Iris pigment epithelial cell (primary cell): Measurements from ENCODE around the gene PLEKHM2.
A peak's percentile ranks its signal among the peaks of the same experiment; 100 is the strongest.
"Not testable (repeated sequence)": the region's sequence is repeated elsewhere in the genome, so short reads cannot be mapped to it uniquely, and the experiment has no call there.

Experiments
- DNase-seq: peaks from one replicate; pipeline ENCODE4 v3.0.0-alpha.2; 2011; ENCODE audit warnings: low read depth

Gene PLEKHM2

DNA sequence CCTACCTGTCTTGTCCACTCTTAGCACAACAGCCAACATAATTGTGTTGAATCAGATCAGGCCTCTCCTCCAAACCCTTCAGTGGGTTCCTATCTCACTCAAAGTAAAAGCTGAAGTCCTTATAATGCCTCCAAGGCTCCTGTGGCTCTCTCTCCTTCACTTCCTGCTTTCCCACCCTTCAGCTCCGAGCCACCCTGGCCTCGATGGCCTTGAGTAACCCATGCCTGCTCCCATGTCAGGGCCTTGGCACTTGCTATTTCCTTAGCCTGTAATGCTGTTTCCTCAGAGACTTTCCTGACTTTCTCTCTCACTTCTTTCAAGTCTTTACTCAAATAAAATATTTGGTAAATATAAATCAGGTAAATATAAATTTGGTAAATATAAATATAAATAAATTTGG, 8.1 kb upstream of the PLEKHM2 start:
- DNase-seq: no peak

DNA sequence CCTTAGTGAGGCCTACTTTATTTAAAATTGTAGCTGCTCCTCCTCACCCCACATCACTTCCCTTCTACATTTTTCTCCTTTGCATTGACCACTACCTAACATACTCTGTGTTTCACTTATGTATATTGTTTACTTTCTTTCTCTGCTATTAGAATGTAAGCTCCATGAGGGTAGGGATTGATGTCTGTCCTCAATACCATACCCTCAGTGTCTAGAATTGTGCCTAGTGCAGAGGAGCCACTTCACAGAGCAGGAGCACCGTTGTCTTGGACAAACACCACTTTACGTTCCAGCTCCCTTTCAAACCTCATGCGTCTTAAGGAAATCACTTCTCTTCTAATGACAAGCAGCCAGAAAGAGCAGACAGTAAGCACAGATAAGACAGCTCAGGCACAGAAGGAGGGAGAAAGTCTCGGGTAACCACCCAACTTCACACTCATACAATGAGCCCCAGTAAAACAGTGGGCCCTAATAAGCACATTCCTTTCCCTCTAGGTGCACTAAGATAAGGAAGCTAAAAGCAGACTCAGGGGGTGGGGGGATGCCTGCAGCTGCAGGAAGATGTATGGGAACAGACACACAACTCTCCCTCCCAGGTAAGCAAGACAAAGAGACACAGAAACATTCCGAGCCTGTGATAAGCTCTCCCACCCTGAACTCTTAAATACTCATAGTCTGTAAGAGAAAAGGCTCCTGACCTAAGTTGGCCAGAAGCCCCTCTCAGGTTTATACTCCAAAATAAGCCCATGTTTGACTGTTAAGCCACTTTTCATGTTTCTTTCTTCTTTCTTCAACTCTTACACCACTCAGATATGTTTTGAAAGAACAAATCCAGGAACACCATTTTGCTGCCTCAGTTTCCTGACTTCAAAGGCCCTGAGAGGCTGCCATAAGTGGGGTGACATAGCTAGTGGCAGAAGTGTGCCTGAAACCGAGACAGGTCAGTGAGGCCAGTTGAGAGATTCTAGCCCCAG, 7.1 kb upstream of the PLEKHM2 start:
- no peak for DNase-seq

DNA sequence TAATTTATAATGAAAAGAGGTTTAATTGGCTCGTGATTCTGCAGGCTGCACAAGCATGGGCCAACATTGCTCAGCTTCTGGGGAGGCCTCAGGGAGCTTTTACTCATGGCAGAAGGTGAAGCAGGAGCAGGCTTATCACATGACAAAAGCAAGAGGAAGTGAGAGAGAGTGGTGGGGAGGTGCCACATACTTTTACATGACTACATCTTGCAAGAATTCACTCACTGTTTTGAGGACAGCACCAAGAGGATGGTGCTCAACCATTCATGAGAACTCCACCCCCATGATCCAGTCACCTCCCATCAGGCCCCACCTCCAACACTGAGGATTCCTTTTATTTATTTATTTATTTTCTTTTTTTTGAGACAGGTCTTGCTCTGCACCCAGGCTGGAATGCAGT, 5.5 kb upstream of the PLEKHM2 start:
- DNase-seq: peak; percentile 94

- peak; percentile 87 for DNase-seq
Measured at GRCh38 chr1:15680131-15680530, 4.0 kb upstream of the PLEKHM2 start.

DNA sequence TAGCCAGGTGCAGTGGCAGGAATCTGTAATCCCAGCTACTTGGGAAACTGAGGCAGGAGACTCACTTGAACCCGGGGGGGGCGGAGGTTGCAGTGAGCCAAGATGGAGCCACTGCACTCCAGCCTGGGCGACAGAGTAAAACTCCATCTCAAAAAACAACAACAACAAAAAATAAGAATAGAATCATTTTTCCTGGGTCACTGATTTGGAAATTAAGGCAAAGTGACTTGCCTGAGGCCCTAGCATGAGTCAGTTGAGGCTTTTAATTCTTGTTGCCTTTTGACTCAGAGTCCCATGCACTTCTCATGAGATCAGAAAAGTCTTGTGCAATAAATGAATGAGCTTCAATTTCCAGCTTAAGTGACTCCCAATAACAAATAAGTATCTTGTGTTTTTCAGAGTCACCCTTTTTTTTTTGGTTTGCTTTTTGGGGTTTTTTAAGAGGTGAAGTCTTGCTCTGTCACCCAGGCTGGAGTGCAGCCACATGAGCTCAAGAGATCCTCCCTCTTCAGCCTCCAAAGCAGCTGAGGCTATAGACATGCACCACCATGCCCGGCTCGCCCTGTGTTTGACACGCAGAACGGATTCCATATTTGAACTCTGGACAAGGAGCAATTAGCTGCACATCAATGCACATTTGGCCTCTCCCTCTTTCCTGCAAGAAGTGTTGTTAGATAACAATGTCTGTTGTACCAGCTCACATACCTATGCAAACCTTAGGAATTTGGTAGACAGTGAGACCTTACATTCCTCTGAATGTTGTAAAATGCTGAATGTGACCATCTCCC, 3.4 kb upstream of the PLEKHM2 start:
- peak; percentile 98 for DNase-seq

DNA sequence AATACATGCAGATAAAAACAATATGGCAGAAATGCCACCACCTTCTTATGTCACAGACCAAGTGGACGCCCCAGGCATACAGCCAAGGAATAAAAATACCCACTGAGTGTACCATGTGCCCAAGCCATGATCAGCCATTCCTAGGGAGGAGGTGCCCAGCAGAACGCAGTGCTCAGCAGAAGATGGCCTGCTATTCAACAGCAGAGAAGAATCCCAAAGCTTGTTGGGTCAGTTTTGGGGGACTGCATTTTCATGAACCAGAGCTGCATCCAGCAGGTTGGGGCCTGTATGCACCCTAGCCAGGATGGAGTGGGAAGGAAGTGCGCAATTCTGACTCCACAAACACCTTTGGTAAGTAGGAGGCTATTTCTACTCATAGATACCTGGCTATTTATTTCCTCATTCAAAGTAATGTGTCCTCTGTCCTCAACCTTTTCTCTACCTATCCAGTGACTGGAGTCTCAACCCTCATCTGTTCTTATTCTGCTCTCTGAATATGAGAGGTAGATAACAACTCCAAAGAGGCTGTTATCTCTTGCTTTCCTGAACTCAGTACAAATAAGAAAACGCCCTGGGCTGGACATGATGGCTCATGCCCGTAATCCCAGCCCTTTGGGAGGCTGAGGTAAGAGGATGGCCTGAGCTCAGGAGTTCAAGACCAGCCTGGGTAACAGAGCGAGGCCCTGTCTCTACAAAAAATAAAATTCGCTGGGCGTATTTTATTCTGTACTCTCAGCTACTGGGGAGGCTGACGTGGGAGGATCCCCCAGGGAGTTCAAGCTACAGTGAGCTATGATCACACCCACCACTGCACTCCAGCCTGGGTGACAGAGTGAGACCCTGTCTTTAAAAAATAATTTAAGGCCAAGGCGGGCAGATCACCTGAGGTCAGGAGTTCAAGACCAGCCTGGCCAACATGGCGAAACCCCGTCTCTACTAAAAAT, 2.5 kb upstream of the PLEKHM2 start:
- DNase-seq: no peak

DNA sequence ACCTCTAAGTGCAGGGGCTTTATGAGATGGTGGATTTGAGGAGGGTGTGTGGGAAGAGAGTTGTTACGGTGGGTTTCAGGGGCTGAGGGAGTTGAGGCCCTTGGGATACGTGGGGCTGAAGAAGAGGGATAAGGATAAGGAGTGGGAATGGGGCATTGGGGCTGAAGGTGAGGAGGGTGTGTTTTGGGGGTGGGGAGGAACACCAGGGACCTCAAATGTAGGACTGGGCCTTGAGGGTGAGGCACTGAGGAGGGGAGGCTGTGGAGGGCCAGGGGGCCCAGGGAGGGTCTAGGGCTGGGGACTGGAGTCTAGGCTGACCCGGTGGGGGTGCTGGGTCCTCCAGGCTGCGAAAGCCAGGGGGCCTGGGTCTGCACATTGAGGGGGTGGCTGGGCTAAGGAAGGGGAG, 1.2 kb upstream of the PLEKHM2 start:
- DNase-seq: no peak

DNA sequence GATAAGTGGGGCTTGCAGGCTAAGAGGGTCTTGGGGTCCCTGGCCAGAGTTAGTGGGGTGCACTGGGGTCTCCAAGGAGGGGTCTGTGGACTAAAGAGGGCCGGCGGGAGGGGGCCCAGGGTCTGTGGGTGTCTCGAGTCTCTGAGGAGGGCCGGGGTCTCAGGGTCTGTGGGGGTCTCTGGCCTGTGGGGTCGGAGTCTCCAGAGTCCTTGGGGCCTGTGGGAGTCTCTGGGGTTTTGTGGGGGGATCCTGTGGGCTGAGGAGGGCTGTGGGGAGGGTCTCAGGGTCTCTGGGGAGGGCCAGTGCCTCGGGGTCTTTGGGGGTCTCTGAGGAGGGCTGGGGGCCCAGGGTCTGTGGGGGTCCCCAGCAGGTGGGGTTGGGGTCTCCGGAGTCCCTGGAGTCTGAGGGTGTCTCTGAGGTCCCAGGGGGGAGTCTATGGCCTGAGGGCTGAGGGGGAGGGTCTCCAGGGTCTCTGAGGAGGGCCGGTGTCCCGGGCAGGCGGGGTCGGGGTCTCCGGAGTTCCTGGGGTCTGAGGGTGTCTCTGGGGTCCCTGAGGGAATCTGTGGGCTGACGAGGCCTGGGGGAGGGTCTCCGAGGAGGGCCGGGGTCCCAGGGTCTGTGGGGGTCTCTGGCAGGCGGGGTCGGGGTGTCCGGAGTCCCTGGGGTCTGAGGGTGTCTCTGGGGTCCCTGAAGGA, 628 bp upstream of the PLEKHM2 start:
- no peak for DNase-seq

DNA sequence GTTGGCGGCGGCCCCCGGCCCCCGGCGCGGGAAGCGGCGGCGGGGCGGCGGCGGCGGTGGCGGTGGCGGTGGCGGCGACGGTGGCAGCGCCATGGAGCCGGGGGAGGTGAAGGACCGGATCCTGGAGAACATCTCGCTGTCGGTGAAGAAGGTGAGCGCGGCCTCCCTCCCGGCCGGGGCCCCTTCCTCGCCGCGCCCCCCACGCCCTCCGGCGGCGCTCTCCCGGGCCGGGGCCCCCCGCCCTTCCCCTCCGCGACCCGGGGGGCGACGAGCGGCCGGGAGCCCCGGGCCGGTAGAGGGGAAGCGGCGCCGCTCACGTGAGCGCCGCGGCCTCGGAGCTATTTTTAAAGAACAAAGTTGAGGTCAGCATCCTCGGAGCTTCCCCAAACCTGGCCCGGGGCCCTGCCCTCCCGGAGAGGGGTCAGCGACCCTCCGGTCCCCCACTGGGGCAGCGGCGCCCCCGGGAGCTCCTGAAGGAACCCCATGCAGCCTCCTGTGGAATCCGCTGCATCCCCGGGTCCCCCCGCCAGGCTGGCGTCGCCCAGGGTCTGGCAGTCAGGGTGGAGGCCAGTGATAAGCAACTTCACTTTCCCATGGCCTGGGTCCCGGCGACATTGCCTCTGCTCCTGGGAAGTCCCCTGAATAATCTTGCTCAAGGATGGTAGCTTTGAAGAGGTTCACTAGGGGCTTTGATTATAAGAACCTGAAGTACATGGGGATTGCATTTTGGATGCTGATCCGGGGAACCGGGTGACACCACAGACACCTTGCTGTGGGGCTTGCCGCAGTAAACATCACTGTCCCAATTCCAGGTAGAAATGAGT, 560 bp downstream of the PLEKHM2 start:
- DNase-seq: peak; percentile 28

GRCh38 chr1:15685820-15686219, 1.7 kb downstream of the PLEKHM2 start:
- DNase-seq: no peak

DNA sequence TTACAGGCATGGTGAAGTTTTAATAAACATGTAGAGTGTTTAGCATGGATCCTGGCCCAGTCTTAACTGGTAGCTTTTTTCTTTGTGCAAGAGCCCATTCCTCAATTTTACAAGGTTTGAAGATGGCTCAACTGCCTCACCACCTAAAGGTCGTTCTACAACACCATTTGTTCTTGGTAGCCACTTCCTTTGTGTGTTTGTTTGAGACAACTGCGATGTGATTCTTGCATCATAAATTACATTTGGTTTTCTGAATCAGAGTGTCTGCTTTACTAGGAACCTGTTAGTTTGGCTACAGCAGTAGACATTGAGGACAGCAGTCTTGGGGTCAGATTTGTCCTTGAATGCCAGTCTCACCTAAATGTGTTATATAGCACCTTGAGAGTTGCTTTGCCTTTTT, 3.3 kb downstream of the PLEKHM2 start:
- DNase-seq: no peak

DNA sequence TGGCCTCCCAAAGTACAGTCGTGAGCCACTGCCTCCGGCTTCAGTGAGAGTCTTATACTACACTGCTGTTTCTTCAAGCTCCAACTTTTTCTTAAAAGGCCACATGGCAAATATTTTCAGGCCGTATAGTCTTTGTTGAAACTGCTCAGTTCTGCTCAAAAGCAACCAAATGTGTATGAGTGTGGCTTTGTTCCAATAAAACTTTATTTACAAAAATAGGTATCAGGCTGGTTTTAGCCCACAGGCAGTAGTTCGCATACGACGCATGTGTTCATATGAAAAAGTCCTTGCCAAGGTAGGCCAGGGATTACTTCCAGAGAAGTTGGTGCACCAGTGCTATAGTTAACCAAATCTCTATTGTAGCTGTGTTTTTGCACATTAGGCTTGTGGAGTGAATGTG, 6.2 kb downstream of the PLEKHM2 start:
- no peak for DNase-seq

DNA sequence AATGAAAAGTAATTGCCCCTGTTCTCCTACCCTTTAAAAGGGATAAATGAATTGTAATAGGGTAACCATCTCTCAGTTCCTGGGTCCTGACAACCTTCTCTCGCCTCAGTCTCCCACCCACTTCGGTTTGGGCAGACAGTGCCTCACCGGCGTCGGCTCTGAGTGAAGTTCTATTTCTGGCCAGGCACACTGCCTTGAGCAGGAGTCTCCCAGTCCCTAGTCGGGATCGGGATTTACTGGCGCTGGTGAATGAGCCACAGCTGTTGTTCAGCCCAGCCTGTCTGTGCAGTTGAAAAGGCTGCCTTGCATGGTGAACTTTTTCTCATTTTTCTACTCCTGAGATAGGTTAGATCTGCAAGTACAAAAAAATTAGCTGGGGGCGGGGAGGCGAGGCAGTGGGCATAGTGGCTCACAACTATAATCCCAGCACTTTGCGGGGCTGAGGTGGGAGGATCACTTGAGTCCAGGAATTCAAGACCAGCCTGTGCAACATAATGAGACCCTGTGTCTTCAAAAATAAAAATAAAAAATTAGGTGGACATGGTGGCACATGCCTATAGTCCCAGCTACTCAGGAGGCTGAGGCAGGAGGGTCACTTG, 7.4 kb downstream of the PLEKHM2 start:
- DNase-seq: no peak

- no peak for DNase-seq
Measured at GRCh38 chr1:15692121-15692682, 8.1 kb downstream of the PLEKHM2 start.

- DNase-seq: no peak
Measured at GRCh38 chr1:15693371-15693770, 9.3 kb downstream of the PLEKHM2 start.

- no peak for DNase-seq
Measured at GRCh38 chr1:15696956-15697521, 12.9 kb downstream of the PLEKHM2 start.

- no peak for DNase-seq
Measured at GRCh38 chr1:15698201-15698600, 14.1 kb downstream of the PLEKHM2 start.

- DNase-seq: not testable (repeated sequence)
Measured at GRCh38 chr1:15699321-15699720, 15.2 kb downstream of the PLEKHM2 start.

GRCh38 chr1:15700508-15700907, 16.4 kb downstream of the PLEKHM2 start:
- DNase-seq: peak; percentile 54
